GM12865 (cell line): ENCODE measurements around the gene INPP5K.
A peak's percentile ranks its signal among the peaks of the same experiment; 100 is the strongest.

Experiments
- DNase-seq: peaks from one replicate; pipeline ENCODE4 v3.0.0; 2010; ENCODE audit warnings: low read depth
- H3K4me3 ChIP-seq: 2 replicates; pipeline ENCODE4 v1.5.1; 2011; ENCODE audit warnings: mild to moderate bottlenecking, low read depth, low read length, control low read depth
- CTCF ChIP-seq: IDR thresholded peaks from 2 replicates; pipeline ENCODE4 v1.5.1; 2011; ENCODE audit warnings: low read length, control low read depth, low read depth, inconsistent platforms; ENCODE audit not compliant: insufficient read depth; ENCODE audit errors: missing control alignments

Gene INPP5K

GRCh38 chr17:1560858-1561355 lies 44.5 kb upstream of the INPP5K start:
- H3K4me3 ChIP-seq, result peak overlapping the region; percentile 78
- DNase-seq, result no peak
- no peak for TF ChIP-seq CTCF

- H3K4me3 ChIP-seq, result no peak overlapping the region
- TF ChIP-seq CTCF, result no peak
- no peak for DNase-seq
Observed at GRCh38 chr17:1560101-1560857, 43.9 kb upstream of the INPP5K start.

- no peak overlapping the region for H3K4me3 ChIP-seq
- TF ChIP-seq CTCF, result no peak
Observed at GRCh38 chr17:1559047-1560043, 42.9 kb upstream of the INPP5K start.

GRCh38 chr17:1558401-1558800 lies 42.0 kb upstream of the INPP5K start:
- TF ChIP-seq CTCF, result no peak
- no peak overlapping the region for H3K4me3 ChIP-seq
- no peak for DNase-seq

More at GRCh38 chr17:1559047-1560043, 42.9 kb upstream of the INPP5K start:
- no peak for DNase-seq

GRCh38 chr17:1557355-1558095 lies 41.1 kb upstream of the INPP5K start:
- no peak for TF ChIP-seq CTCF
- H3K4me3 ChIP-seq, result no peak overlapping the region
- DNase-seq, result no peak
